Neural cell (in vitro differentiated cells): Measurements from ENCODE around the gene TAF1C.

Experiments used
- EP300 ChIP-seq: fragments of 450-650 bp; conservative IDR thresholded peaks from 2 replicates; pipeline ENCODE4 v1.6.1; 2014; ENCODE audit warnings: antibody characterized with exemption, mild to moderate bottlenecking, moderate library complexity; ENCODE audit not compliant: poor library complexity, severe bottlenecking
- EZH2 ChIP-seq: fragments of 200-600, 300-800 bp; shearing (Covaris generic), sonication (generic); IDR thresholded peaks from 2 replicates; pipeline ENCODE4 v1.6.1; 2014; ENCODE audit warnings: antibody characterized with exemption, low read length, borderline replicate concordance, mild to moderate bottlenecking; ENCODE audit not compliant: insufficient read depth, poor library complexity, severe bottlenecking
- MXI1 ChIP-seq: fragments of 450-650 bp; conservative IDR thresholded peaks from 2 replicates; pipeline ENCODE4 v1.6.1; 2014; ENCODE audit warnings: antibody characterized with exemption, mild to moderate bottlenecking; ENCODE audit not compliant: poor library complexity, severe bottlenecking
- POLR2AphosphoS5 ChIP-seq: IDR thresholded peaks from 2 replicates; pipeline ENCODE4 v1.6.1; 2012
- SMC3 ChIP-seq: fragments of 450-650 bp; conservative IDR thresholded peaks from 2 replicates; pipeline ENCODE4 v1.6.1; 2014; ENCODE audit warnings: antibody characterized with exemption, mild to moderate bottlenecking, moderate library complexity; ENCODE audit not compliant: poor library complexity
- TAF1 ChIP-seq: IDR thresholded peaks from 2 replicates; pipeline ENCODE4 v1.6.1; 2012; ENCODE audit warnings: low read depth
- TF ChIP-seq, protein P1 (sequence below): fragments of 450-650 bp; IDR thresholded peaks from 2 replicates; pipeline ENCODE4 v1.5.1; 2014; ENCODE audit warnings: antibody characterized with exemption, mild to moderate bottlenecking, moderate library complexity; ENCODE audit not compliant: poor library complexity, severe bottlenecking
- TF ChIP-seq, protein P2 (sequence below): IDR thresholded peaks from 2 replicates; pipeline ENCODE4 v1.6.1; 2012; ENCODE audit warnings: borderline replicate concordance

DNA sequence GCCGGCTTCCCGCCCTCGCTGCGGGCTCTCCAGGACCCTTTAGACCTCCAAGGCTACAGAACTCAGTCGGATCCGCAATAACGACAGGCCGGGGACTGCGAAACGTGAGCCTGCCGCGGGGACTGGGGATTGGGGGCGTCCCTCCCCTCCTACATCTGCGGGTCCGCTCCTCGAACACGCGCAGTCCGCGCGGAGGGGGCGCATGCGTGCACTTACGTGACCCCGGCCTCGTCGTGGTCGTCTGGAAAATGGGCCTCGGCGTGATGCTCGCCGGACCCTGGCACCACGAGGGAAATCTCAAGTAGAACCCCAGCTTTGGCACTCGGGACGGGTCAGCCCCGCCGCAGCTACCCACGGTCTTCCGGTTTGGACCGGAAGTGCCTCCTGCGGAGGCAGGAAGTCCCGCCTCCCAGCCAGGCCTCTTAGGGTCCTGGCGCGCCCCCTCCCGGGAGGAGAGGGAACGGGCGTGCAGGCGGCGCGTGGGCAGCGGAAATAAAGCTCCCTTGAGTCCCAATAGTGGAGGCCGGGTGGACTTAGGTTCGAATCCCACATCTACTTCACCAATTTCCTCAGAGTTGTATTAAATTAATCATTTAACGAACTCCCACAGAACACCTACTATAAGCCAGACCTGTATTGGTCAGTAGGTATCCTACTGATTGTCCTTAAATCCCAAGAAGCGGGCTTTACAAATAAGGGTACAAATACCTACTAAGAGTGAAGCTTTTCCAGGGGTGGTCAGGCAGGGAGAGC, at the start of gene TAF1C:
- no peak for TF ChIP-seq EZH2
- TF ChIP-seq, protein P1, sequence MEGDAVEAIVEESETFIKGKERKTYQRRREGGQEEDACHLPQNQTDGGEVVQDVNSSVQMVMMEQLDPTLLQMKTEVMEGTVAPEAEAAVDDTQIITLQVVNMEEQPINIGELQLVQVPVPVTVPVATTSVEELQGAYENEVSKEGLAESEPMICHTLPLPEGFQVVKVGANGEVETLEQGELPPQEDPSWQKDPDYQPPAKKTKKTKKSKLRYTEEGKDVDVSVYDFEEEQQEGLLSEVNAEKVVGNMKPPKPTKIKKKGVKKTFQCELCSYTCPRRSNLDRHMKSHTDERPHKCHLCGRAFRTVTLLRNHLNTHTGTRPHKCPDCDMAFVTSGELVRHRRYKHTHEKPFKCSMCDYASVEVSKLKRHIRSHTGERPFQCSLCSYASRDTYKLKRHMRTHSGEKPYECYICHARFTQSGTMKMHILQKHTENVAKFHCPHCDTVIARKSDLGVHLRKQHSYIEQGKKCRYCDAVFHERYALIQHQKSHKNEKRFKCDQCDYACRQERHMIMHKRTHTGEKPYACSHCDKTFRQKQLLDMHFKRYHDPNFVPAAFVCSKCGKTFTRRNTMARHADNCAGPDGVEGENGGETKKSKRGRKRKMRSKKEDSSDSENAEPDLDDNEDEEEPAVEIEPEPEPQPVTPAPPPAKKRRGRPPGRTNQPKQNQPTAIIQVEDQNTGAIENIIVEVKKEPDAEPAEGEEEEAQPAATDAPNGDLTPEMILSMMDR = peak; percentile 99
- TF ChIP-seq SMC3 = peak; percentile 83
- peak; percentile 36 for TF ChIP-seq EP300
- TF ChIP-seq, protein P2, sequence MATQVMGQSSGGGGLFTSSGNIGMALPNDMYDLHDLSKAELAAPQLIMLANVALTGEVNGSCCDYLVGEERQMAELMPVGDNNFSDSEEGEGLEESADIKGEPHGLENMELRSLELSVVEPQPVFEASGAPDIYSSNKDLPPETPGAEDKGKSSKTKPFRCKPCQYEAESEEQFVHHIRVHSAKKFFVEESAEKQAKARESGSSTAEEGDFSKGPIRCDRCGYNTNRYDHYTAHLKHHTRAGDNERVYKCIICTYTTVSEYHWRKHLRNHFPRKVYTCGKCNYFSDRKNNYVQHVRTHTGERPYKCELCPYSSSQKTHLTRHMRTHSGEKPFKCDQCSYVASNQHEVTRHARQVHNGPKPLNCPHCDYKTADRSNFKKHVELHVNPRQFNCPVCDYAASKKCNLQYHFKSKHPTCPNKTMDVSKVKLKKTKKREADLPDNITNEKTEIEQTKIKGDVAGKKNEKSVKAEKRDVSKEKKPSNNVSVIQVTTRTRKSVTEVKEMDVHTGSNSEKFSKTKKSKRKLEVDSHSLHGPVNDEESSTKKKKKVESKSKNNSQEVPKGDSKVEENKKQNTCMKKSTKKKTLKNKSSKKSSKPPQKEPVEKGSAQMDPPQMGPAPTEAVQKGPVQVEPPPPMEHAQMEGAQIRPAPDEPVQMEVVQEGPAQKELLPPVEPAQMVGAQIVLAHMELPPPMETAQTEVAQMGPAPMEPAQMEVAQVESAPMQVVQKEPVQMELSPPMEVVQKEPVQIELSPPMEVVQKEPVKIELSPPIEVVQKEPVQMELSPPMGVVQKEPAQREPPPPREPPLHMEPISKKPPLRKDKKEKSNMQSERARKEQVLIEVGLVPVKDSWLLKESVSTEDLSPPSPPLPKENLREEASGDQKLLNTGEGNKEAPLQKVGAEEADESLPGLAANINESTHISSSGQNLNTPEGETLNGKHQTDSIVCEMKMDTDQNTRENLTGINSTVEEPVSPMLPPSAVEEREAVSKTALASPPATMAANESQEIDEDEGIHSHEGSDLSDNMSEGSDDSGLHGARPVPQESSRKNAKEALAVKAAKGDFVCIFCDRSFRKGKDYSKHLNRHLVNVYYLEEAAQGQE = no peak
- peak; percentile 57 for TF ChIP-seq TAF1
- TF ChIP-seq MXI1 = peak; percentile 96
- TF ChIP-seq POLR2AphosphoS5 = peak; percentile 76
